COLO668 (cell line): ENCODE measurements around the gene LYSET.
A peak's percentile ranks its signal among the peaks of the same experiment; 100 is the strongest.
"Not testable (repeated sequence)": the region's sequence is repeated elsewhere in the genome, so short reads cannot be mapped to it uniquely, and the experiment has no call there.

Source experiments
- DNase-seq: peaks from one replicate; lab custom pipeline; 2025; ENCODE audit not compliant: unreplicated experiment; lab: John Stamatoyannopoulos, UW

LYSET gene

GRCh38 chr14:93184391-93185348, at the start of gene LYSET, which contains the start of gene MOAP1:
Gene LYSET (plus strand): TSS chr14:93185317. CDS start chr14:93185406, 89 bp downstream.
Gene MOAP1 (minus strand): TSS chr14:93184897. CDS start chr14:93184242, 655 bp downstream.
- DNase-seq: peak; percentile 93

GRCh38 chr14:93135399-93135798, 49.7 kb upstream of the LYSET start:
- DNase-seq: no peak

GRCh38 chr14:93136009-93136408, 49.1 kb upstream of the LYSET start:
- no peak for DNase-seq

GRCh38 chr14:93136508-93136907, 48.6 kb upstream of the LYSET start:
- not testable (repeated sequence) for DNase-seq

- DNase-seq: peak; percentile 94
These were observed 47.3 kb upstream of the LYSET start for GRCh38 chr14:93137864-93138263.

- DNase-seq: no peak
These were observed 42.1 kb upstream of the LYSET start for GRCh38 chr14:93142854-93143652.

GRCh38 chr14:93146119-93146518, 39.0 kb upstream of the LYSET start:
- DNase-seq: no peak

GRCh38 chr14:93148979-93149378, 36.1 kb upstream of the LYSET start:
- no peak for DNase-seq

GRCh38 chr14:93150227-93151208, 34.6 kb upstream of the LYSET start:
- DNase-seq: no peak

- no peak for DNase-seq
These were observed 32.0 kb upstream of the LYSET start for GRCh38 chr14:93153121-93153520.

- DNase-seq: no peak
These were observed 29.4 kb upstream of the LYSET start for GRCh38 chr14:93155667-93156066.

GRCh38 chr14:93156693-93157369, 28.3 kb upstream of the LYSET start:
- no peak for DNase-seq

GRCh38 chr14:93158349-93158748, 26.8 kb upstream of the LYSET start:
- not testable (repeated sequence) for DNase-seq

- DNase-seq: not testable (repeated sequence)
These were observed 25.3 kb upstream of the LYSET start for GRCh38 chr14:93159625-93160352.

- no peak for DNase-seq
These were observed 24.7 kb upstream of the LYSET start for GRCh38 chr14:93160353-93160801.

GRCh38 chr14:93161411-93161940, 23.6 kb upstream of the LYSET start:
- no peak for DNase-seq

- DNase-seq: no peak
These were observed 21.6 kb upstream of the LYSET start for GRCh38 chr14:93163564-93163963.

- not testable (repeated sequence) for DNase-seq
These were observed 19.5 kb upstream of the LYSET start for GRCh38 chr14:93165271-93166265.
